Medulla oblongata (tissue), 1 donor: ENCODE measurements around the gene CYP19A1.

ENCODE experiments used
- DNase-seq: peaks from one replicate; pipeline ENCODE4 v3.0.0-alpha.2; 2015; ENCODE audit errors: extremely low spot score

The CYP19A1 gene

DNA sequence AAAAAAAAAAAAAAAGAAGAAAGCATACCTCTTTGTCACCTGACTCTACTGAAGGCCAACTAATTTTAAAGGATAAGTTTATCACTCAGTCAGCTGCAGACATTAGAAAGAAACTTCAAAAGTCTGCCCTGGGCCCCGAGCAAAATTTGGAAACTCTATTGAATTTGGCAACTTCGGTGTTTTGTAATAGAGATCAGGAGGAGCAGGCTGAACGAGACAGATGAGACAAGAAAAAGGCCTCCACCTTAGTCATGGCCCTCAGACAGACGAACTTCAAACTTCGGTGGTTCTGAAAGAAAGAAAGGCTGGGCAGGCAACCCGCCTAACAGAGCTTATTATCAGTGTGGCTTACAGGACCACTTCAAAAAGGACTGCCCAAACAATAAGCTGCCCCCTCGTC is 21.6 kb upstream of the CYP19A1 start:
- DNase-seq = no peak

DNA sequence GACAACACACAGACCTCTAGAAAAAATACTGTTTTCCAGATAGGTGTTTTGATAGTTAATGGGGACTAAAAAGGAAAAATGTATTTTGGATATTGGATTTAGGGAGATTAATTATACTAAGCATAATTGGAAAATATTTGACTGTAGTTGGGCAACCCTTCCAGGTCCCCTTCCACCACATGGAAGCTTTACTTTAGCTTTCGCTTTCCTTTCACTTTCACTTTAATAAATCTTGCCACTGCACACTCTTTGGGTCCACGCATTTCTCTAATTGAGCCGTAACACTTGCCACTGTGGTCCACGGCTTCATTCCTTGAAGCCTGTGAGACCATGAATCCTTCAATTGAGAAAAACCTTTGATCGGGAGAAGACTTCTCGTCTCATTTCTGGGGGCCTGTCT is 18.6 kb upstream of the CYP19A1 start:
- DNase-seq = no peak

DNA sequence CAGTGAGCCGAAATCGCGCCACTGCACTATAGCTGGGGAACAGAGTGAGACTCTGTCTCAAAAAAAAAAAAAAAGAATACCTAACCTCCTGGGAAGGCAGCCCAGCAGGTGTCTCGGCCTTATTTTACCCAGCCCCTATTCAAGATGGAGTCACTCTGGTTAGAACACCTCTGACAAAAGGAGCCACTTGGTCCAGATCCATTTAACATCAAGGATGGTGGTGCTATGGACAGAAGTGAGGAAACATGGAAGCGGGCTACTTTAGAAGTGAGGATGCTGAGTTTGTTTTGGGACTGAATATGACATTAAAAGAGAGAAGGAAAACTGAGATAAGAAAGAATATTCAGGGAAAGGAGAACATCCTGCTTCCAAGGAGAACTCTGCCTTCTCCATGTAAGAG is 17.8 kb upstream of the CYP19A1 start:
- DNase-seq = no peak

DNA sequence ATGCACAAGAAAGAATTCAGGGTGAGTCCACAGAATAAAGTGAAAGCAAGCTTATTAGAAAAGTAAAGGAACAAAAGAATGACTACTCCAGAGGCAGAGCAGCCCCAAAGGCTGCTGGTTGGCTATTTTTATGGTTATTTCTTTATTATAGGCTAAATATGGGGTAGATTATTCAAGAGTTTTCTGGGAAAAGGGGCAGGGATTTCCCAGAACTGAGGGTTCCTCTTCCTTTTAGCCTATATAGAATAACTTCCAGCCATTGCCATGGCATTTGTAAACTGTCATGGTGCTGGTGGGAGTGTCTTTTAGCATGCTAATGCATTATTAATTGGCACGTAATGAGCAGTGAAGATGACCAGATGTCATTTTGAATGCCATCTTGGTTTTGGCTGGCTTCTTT is 16.7 kb upstream of the CYP19A1 start:
- DNase-seq = no peak

DNA sequence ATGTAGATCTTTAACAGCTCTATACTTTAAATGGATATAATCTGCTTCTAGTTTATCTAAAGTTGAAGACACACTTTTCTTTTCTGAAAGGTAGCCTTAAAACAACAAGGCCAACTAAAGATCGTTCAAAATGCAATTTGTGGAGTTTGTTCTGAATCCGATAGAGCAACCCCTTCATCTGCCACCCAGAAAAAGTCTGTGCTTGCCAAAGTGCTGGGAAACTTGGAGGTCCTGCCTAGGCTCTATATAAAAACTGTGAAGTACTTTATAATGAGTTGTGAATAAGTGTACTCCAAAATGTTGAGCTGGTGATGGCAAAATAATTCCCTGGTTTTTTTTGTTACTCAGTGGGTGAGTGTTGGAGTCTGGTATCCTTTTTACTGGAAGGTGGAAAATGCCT is 15.6 kb upstream of the CYP19A1 start:
- no peak for DNase-seq

DNA sequence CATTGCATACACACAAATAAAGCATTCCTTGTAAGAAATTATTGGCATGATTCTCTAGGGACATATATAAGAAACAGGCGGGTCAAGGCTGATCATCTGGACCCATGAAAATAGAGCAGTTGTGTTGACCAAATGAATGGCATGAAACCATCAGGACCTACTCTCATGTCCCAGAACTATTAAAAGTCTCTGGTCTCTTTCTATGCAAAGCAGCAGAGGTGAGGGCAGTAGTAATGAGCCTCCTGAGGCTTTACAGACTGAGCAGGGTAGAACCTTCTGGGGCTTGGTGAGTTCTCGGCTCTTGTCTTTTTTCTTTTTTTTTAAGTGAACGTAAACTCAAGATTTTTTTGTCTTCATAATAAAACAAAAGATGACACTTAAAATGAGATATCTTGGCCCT is 12.3 kb upstream of the CYP19A1 start:
- no peak for DNase-seq

- DNase-seq = peak; percentile 68
Measured at GRCh38 chr15:51349156-51349844, 10.9 kb upstream of the CYP19A1 start.

- peak; percentile 92 for DNase-seq
Measured at GRCh38 chr15:51348688-51349087, 10.3 kb upstream of the CYP19A1 start.

- no peak for DNase-seq
Measured at GRCh38 chr15:51346136-51346535, 7.7 kb upstream of the CYP19A1 start.

GRCh38 chr15:51343466-51343865 is 5.1 kb upstream of the CYP19A1 start:
- no peak for DNase-seq

- peak; percentile 55 for DNase-seq
Measured at GRCh38 chr15:51342227-51342999, 4.0 kb upstream of the CYP19A1 start.

- DNase-seq = peak; percentile 83
Measured at GRCh38 chr15:51341366-51342226, 3.2 kb upstream of the CYP19A1 start, which contains the start of gene GLDN. Gene GLDN, plus strand, starts transcription at chr15:51341655. Its CDS starts 30 bp downstream, at chr15:51341685.

GRCh38 chr15:51335538-51336410 is 2.6 kb downstream of the CYP19A1 start:
- no peak for DNase-seq

GRCh38 chr15:51335087-51335486 is 3.3 kb downstream of the CYP19A1 start:
- DNase-seq = no peak

DNA sequence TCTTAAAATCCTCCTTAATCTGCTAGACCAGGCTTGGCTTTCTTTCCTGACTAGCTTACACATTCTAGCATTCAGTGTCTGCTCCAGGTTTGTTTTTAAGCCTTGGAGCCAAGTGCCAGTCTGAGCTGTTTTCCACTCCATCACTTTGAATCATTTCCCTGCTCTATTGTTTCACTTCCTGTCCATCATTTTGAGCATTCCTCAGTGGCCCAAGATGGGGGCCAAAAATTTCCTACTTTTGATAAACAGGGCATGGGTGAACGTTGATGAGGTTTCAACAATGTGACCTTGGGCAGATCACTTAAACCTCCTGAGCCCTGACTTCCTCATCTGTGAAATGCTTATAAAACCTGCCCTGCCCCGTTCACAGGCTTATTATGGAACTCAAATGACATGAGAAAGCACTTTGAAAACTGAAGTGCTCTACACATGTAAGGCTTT is 4.4 kb downstream of the CYP19A1 start:
- DNase-seq = no peak

GRCh38 chr15:51333571-51333970 is 4.8 kb downstream of the CYP19A1 start:
- DNase-seq = no peak

GRCh38 chr15:51332206-51333147 is 5.9 kb downstream of the CYP19A1 start:
- peak; percentile 77 for DNase-seq

DNA sequence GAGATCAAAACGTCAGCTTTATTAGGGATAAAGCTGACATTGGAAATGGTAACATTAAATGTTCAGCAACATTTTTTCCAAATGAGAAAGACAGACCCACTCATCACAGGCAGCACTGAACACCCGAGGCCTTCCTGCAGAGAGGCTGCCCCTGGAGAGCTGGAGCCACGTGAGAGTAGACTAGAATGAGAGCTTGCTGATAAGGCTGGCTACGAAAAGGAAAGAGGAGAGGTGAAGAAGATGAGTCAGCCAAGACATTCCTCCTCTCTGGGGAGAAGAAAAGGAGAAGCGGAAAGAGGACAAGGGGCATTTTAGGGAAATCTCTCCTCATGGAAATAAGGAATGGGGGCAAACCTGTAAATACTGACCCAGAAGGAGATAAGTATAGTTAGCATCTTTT is 7.3 kb downstream of the CYP19A1 start:
- no peak for DNase-seq

DNA sequence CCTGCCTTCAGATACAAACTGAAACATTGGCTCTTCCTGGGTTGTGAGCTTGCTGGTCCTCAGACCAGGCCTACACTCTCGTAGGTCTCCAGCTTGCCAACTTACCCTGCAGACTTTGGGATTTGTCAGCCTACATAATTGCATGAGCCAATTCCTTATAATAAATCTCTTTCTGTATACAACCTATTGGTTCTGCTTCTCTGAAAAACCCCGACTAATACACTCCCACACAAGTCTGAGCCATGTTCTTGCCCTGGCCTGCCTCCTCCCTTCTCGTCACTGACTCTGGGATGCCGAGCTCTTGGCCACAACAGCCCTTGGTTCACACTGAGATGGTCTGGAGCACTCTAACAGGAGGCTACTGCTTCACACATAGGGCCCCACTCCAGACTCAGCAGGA is 9.5 kb downstream of the CYP19A1 start:
- no peak for DNase-seq

- DNase-seq = no peak
Measured at GRCh38 chr15:51327081-51327480, 11.3 kb downstream of the CYP19A1 start.
